Esophagus (tissue), 2 donors: ENCODE measurements around the gene CXCR1. TPM values are rescaled to one million over a fixed set of nuclear protein-coding genes. Genes with fewer than 3 reads are reported as not detected.
"Not testable (repeated sequence)": the region's sequence is repeated elsewhere in the genome, so short reads cannot be mapped to it uniquely, and the experiment has no call there.

ENCODE experiments used
- H3K27ac ChIP-seq, 2 donors: one replicate each; pipeline ENCODE4 v1.5.1; 2013; ENCODE audit warnings: low read depth in 2 of 2, mild to moderate bottlenecking in 2 of 2, inconsistent platforms in 1 of 2, low read length in 1 of 2, moderate library complexity in 1 of 2
- H3K27me3 ChIP-seq, 2 donors: one replicate each; pipeline ENCODE4 v1.6.1; 2013; ENCODE audit warnings: low read length in 2 of 2, control low read depth in 1 of 2, mild to moderate bottlenecking in 1 of 2; ENCODE audit not compliant: insufficient read depth in 2 of 2, control insufficient read depth in 1 of 2
- H3K36me3 ChIP-seq, 2 donors: one replicate each; pipeline ENCODE4 v1.6.1; 2013; ENCODE audit warnings: low read length in 1 of 2; ENCODE audit not compliant: control insufficient read depth in 2 of 2, insufficient read depth in 2 of 2
- H3K4me1 ChIP-seq, 2 donors: one replicate each; pipeline ENCODE4 v1.6.1; 2013; ENCODE audit warnings: low read length in 1 of 2; ENCODE audit not compliant: control insufficient read depth in 2 of 2, insufficient read depth in 2 of 2
- H3K4me3 ChIP-seq, 2 donors: one replicate each; pipeline ENCODE4 v1.5.1; 2013; ENCODE audit warnings: low read length in 2 of 2, mild to moderate bottlenecking in 2 of 2, low read depth in 1 of 2, moderate library complexity in 1 of 2
- H3K9me3 ChIP-seq, 2 donors: one replicate each; pipeline ENCODE4 v1.6.1; 2013; ENCODE audit warnings: mild to moderate bottlenecking in 2 of 2, low read depth in 1 of 2, low read length in 1 of 2, moderate library complexity in 1 of 2; ENCODE audit not compliant: control insufficient read depth in 2 of 2, insufficient read depth in 1 of 2
- WGBS, 2 donors: extraction: QIAGEN DNeasy Blood & Tissue Kit; methylation state at CpG; one replicate each; pipeline ENCODE4 v1.1.7; 2013; 5-methylcytosine and 5-hydroxymethylcytosine counted together
- polyA plus RNA-seq, 2 donors: library from polyadenylated mRNA; stranded (reverse); fragments of 200-250 nt; gene quantifications; one replicate each; pipeline ENCODE4 v1.2.3, GENCODE V29; 2013
- donor health status: healthy with polysubstance abuse.
- donor health status: Bipolar disorder and iron deficiency.

CXCR1 gene
- polyA plus RNA-seq, 2 donors: 0.08 to 0.11 TPM

- no peaks in the 10 kb centered on the region for H3K9me3 ChIP-seq
- H3K27ac ChIP-seq: peak overlapping the region in 1 of 2 donors; percentile 21
- no peak overlapping the region for H3K4me3 ChIP-seq
- no peaks in the 10 kb centered on the region for H3K27me3 ChIP-seq
- WGBS, 2 donors: 40 to 41% methylated on average over 4 of the region's 4 CpGs
- no peaks in the 10 kb centered on the region for H3K4me1 ChIP-seq
- no peaks in the 10 kb centered on the region for H3K36me3 ChIP-seq
Observed at GRCh38 chr2:218187296-218188015, 20.7 kb upstream of the CXCR1 start.

GRCh38 chr2:218186876-218187275, 20.1 kb upstream of the CXCR1 start:
- Histone ChIP-seq H3K27ac (no peak overlapping the region), H3K4me3 (no peak overlapping the region), H3K4me1 (no peaks in the 10 kb centered on the region), H3K27me3 (no peaks in the 10 kb centered on the region), H3K36me3 (no peaks in the 10 kb centered on the region), H3K9me3 (no peaks in the 10 kb centered on the region)
- WGBS, 2 donors: 53 to 58% methylated on average over 1 of the region's 1 CpG

GRCh38 chr2:218186355-218186766, 19.6 kb upstream of the CXCR1 start:
- H3K36me3 ChIP-seq: no peaks in the 10 kb centered on the region
- no peaks in the 10 kb centered on the region for H3K9me3 ChIP-seq
- no peak overlapping the region for H3K4me3 ChIP-seq
- WGBS, 2 donors: 36 to 39% methylated on average over 8 of the region's 8 CpGs
- H3K27ac ChIP-seq: no peak overlapping the region
- H3K27me3 ChIP-seq: no peaks in the 10 kb centered on the region
- H3K4me1 ChIP-seq: no peaks in the 10 kb centered on the region

GRCh38 chr2:218184331-218184730, 17.6 kb upstream of the CXCR1 start:
- Histone ChIP-seq H3K36me3 (no peaks in the 10 kb centered on the region), H3K4me3 (no peak overlapping the region), H3K9me3 (no peaks in the 10 kb centered on the region), H3K27me3 (no peaks in the 10 kb centered on the region), H3K27ac (no peak overlapping the region), H3K4me1 (no peaks in the 10 kb centered on the region)
- WGBS, 2 donors: 94 to 97% methylated on average over 1 of the region's 1 CpG

- H3K9me3 ChIP-seq: no peaks in the 10 kb centered on the region
- no peak overlapping the region for H3K4me3 ChIP-seq
- no peaks in the 10 kb centered on the region for H3K36me3 ChIP-seq
- no peak overlapping the region for H3K27ac ChIP-seq
- no peaks in the 10 kb centered on the region for H3K4me1 ChIP-seq
- 60 to 67% methylated on average over 9 of the region's 9 CpGs for WGBS, 2 donors
- H3K27me3 ChIP-seq: no peaks in the 10 kb centered on the region
Observed at GRCh38 chr2:218180467-218181114, 13.8 kb upstream of the CXCR1 start.

- 71 to 84% methylated on average over 4 of the region's 4 CpGs for WGBS, 2 donors
- no peaks in the 10 kb centered on the region for H3K4me1 ChIP-seq
- no peak overlapping the region for H3K27ac ChIP-seq
- H3K4me3 ChIP-seq: no peak overlapping the region
- H3K27me3 ChIP-seq: no peaks in the 10 kb centered on the region
- no peaks in the 10 kb centered on the region for H3K36me3 ChIP-seq
- no peaks in the 10 kb centered on the region for H3K9me3 ChIP-seq
Observed at GRCh38 chr2:218179782-218180181, 13.0 kb upstream of the CXCR1 start.

GRCh38 chr2:218172845-218173244, 6.1 kb upstream of the CXCR1 start:
- Histone ChIP-seq H3K4me1 (no peaks in the 10 kb centered on the region), H3K27me3 (no peaks in the 10 kb centered on the region), H3K27ac (no peak overlapping the region), H3K4me3 (no peak overlapping the region), H3K9me3 (no peaks in the 10 kb centered on the region), H3K36me3 (no peaks in the 10 kb centered on the region)
- WGBS, 2 donors: 77 to 85% methylated on average over 2 of the region's 2 CpGs

GRCh38 chr2:218171744-218172143, 5.0 kb upstream of the CXCR1 start:
- H3K9me3 ChIP-seq, H3K36me3 ChIP-seq, H3K4me3 ChIP-seq, H3K4me1 ChIP-seq, H3K27ac ChIP-seq, H3K27me3 ChIP-seq: not testable (repeated sequence)
- 90% methylated on average over 3 of the region's 3 CpGs for WGBS, 2 donors

- peaks cover 0 to 2% of the 10 kb centered on the region in 2 donors for H3K4me1 ChIP-seq
- no peaks in the 10 kb centered on the region for H3K9me3 ChIP-seq
- no peak overlapping the region for H3K27ac ChIP-seq
- H3K36me3 ChIP-seq: no peaks in the 10 kb centered on the region
- WGBS, 2 donors: 53 to 67% methylated on average over 5 of the region's 5 CpGs
- H3K4me3 ChIP-seq: no peak overlapping the region
- no peaks in the 10 kb centered on the region for H3K27me3 ChIP-seq
Observed at GRCh38 chr2:218169757-218170546, 3.2 kb upstream of the CXCR1 start.
